HG02759 (cell line): ENCODE measurements around the gene GLYR1.
"Not testable (repeated sequence)": the region's sequence is repeated elsewhere in the genome, so short reads cannot be mapped to it uniquely, and the experiment has no call there.

Source experiments
- ATAC-seq: cut with Tn5 transposase; IDR thresholded peaks from one replicate; pipeline ENCODE4 v1.9.1; 2021; ENCODE audit warnings: mild to moderate bottlenecking, moderate library complexity; ENCODE audit not compliant: unreplicated experiment

GLYR1 gene

DNA sequence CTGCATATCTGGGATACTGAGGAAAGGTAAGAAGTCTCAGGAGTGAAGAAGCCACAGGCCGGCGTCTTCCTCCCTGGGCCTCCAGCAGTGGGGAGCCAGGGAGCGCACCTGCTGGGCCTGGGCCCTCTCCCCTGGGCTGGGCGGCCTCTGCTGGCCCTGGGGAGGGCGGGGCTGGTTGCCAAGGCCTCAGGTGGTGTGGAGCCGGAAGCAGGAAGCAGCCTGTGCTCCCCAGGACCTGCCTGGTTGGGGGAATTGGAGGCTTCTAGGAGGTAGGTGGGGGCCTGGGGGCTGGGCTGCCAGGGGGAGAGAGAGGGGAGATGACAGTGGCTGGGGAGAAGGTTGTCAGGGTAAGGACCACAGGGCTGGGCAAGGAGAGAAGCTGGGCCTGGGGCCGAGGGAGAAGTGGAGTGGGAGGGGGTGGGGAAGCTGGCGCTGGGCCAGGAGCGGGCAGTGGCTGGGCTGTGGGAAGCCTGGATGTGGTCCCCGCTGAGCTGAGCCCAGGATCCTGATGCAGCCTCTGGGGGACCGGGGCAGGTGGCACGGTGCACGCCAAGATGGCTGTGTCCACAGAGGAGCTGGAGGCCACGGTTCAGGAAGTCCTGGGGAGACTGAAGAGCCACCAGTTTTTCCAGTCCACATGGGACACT is 51.8 kb downstream of the GLYR1 start, which contains the start of gene SMIM22:
SMIM22 (plus strand) TSS at position 189 of the 647 bp plus-strand sequence; CDS start at position 555, 366 bp downstream.
- ATAC-seq = no peak

DNA sequence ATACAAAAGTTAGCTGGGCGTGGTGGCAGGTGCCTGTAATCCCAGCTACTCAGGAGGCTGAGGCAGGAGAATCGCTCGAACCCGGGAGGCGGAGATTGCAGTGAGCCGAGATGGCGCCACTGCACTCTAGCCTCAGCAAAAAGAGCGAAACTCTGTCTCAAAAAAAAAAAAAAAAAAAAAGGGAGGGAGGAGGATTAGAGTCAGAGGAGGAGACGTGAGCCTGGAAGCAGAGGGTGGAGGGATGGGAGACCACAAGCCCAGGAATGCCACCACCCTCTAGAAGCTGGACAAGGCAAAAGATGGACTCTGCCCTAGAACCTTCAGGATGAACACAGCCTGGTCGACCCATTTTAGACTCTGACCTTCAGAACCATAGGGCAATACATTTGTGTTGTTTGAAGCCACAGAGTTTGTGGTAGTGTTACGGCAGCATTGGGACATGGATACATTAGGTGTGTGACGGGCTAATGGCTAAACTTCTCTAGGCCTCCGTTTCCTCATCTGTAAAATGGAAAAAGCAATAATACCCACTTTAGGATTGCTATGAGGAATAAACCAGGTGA is 54.1 kb downstream of the GLYR1 start:
- no peak for ATAC-seq

DNA sequence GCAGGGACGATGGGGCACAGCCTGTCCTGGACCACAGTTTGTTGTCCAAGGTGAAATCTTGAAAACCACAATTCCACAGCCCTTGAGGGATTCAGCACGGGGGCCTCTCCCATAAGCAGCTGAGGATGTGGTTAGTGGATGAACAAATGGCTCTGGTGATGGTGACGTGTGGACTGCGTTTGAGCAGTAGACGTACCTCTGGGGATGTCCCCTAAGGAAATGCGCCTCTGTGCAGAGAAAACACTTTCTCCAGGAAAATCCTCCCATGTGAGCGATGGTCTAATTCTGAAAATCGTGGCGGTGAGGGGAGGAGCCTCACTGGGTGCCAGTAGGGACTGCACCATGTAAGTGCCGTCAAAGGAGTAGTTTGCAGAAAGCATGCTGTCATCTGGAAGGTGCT is 56.2 kb downstream of the GLYR1 start:
- ATAC-seq = no peak

- no peak for ATAC-seq
These were observed 56.8 kb downstream of the GLYR1 start for GRCh38 chr16:4790261-4790660.

DNA sequence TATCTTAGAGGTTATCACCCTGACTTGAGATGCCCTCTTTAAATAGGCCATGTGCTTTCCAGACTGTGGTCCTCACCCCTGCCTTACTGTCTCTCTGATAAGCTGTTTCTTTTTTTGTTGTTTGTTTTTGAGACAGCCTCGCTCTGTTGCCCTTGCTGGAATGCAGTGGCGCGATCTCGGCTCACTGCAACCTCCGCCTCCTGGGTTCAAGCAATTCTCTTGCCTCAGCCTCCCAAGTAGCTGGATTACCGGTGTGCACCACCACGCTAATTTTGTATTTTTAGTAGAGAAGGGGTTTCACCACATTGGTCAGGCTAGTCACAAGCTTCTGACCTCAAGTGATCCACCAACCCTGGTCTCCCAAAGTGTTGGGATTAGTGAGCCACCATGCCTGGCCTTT is 58.2 kb downstream of the GLYR1 start:
- ATAC-seq = no peak

DNA sequence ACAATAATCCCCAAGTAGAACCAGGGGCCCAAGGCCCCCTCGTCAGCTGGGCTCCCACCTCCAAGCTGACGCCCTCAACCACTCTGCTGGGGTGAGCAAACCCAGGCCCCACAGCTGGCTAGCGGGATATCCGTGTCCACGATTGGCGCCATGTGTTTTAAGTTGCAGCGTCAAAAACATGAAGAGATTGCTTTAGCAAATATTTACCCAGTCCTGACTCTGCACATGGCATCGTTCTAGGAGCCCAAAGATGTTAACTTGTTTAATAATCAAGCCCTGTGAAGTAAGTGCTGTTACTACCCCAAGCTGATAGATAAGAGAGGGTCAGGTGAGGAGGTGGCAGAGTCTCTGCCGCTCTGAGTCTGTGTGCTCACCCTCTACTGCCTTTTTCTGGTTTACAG is 58.6 kb downstream of the GLYR1 start:
- ATAC-seq = no peak

- no peak for ATAC-seq
These were observed 59.2 kb downstream of the GLYR1 start, which contains the start of gene SEPTIN12 for GRCh38 chr16:4787627-4788482. SEPTIN12 (minus strand) TSS chr16:4788345; CDS start chr16:4787645, 700 bp downstream.

GRCh38 chr16:4787068-4787467 is 60.0 kb downstream of the GLYR1 start:
- no peak for ATAC-seq

DNA sequence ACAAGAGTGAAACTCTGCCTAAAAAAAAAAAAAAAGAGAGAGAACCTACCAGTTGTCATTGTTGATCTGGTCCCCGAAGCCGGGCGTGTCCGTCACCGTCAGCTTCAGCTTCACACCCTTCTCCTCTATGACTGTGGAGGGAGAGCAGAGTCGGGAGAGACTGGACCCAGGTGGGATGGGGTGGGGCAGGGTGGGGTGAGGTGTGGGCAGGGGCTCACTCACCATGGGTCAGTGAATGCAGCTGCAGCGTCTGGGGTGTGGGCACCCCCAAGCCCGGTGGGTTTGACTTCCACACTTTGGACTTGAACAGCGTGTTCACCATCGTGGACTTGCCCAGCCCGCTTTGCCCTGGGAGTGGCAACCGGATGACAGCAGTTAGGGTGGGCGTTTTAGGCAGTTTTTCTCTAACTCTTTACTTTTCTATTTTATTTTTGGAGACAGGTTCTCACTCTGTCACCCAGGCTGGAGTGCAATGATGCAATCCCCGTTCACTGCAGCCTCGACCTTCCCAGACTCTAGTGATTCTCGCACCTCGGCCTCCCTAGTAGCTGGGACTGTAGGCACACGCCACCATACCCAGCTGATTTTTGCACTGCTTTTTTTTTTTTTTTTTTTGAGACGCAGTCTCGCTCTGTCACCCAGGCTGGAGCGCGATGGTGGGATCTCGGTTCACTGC is 61.2 kb downstream of the GLYR1 start:
- ATAC-seq = no peak

- ATAC-seq = not testable (repeated sequence)
These were observed 62.6 kb downstream of the GLYR1 start for GRCh38 chr16:4784444-4784987.

DNA sequence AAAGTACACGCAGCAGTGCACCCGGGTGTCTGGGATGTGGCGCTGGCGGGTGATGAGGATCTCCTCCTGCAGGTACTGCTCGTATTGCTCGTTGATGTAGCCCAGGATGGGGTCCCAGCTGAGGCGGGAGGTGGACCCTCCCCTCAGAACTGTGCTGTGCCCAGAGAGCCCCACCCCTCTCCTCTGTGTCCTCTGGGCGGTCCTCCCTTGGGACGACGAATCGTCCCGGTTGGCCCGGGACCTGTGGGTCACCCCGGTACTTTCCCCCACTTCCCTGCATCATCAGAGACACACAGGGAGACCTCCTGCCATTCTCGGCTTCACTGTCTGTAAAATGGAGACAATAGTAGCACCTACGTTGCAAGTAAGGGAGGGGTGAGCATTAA is 63.1 kb downstream of the GLYR1 start:
- no peak for ATAC-seq

GRCh38 chr16:4783251-4783950 is 63.7 kb downstream of the GLYR1 start:
- no peak for ATAC-seq

GRCh38 chr16:4780235-4780634 is 66.9 kb downstream of the GLYR1 start:
- no peak for ATAC-seq

DNA sequence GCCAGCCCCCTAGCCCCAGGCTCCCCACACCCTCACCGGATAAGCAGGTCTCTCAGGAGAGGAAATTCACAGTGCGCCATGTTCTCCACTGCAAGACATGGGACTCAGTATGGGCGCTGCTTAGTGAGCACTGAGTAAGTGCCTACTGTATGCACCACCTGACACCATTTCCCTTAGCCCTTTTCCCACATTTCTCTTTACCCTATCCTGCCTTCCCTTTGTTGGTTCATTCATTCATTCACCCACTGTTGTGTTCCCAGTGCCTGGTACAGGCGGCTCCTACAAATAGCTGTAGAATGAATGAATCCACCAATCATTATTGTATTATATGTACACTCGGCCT is 69.1 kb downstream of the GLYR1 start:
- no peak for ATAC-seq

DNA sequence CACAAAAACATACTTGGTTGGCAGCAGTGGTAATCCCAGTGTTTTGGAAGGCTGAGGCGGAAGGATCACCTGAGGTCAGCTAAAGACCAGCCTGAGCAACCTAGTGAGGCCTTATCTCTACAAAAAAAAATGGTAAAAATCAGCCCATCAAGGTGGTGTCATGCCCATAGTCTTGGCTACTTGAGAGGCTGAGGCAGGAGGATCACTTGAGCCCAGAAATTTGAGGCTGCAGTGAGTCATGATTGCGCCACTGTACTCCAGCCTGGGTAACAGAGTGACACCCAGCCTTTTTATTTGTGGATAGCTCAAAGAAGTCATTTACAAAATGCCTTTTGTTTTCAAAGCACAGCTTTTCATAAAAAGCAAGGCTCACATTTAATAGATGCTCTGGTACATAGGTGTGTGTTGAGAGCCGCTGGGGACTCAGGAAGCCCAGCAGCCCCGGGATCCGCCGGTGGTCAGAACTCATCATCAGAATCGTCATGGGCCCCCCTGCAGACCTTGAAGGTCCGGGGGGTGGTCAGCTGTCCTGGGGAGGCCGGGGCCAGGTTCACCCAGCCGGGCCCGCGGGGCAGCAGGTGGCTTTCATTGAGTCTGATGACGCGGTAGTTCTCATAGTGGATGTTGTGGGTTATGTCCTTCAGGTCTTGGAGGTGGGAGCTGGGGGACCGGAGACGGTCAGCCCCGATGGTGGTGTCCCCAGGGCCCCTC is 69.6 kb downstream of the GLYR1 start:
- no peak for ATAC-seq

GRCh38 chr16:4776141-4776705 is 70.9 kb downstream of the GLYR1 start:
- no peak for ATAC-seq

DNA sequence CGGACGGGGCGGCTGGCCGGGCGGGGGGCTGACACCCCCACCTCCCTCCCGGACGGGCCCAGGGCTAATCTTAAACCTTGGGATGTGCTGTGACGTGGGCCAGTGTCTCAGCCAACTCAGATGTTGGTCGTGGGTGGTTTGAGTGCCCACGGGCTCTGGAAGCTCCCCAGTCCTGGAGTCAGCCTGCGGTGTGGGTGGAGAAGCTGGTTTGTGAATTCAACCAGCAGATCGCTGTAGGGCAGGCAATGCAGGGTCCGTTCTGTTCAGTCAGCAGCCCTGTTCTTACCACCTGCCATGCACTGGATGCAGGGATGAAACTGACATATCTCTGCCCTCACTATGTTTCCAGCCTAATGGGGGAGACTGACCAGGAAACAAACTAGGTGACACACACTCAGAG is 72.1 kb downstream of the GLYR1 start:
- ATAC-seq = no peak

- ATAC-seq = no peak
These were observed 74.7 kb downstream of the GLYR1 start for GRCh38 chr16:4772351-4772750.

DNA sequence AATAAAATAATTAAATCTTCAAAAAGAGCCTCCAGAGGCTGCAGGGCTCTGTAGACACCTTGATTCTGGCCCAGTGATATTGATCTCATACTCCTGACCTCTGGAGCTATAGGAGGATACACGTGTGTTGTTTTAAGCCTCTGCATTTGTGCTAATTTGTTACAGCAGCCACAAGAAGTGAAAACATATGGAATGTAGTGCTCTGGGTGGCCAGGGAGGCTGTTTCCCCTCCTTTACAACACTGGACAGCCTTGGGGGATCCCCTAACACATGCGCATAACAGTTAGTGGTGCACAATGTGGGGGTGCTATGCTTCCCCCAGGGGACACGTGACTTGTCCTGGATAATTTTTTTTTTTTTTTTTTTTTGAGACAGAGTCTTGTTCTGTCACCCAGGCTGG is 75.4 kb downstream of the GLYR1 start:
- no peak for ATAC-seq

GRCh38 chr16:4769306-4769638 is 77.8 kb downstream of the GLYR1 start:
- no peak for ATAC-seq
